H1 (cell line): ENCODE data around the gene TRAF3IP3. TPM values are rescaled to one million over a fixed set of nuclear protein-coding genes. Genes with fewer than 3 reads are reported as not detected.

ENCODE experiments used
- CBX5 ChIP-seq: fragments of 300-800, 300-1000 bp; sonication (generic); IDR thresholded peaks from 2 replicates; pipeline ENCODE4 v1.7.1; 2016; ENCODE audit warnings: antibody characterized with exemption, low read length, low read depth
- CHD7 ChIP-seq: fragments of 300-600 bp; sonication (generic); IDR thresholded peaks from 2 replicates; pipeline ENCODE4 v1.7.1; 2012; ENCODE audit warnings: low read length, moderate library complexity, mild to moderate bottlenecking, inconsistent platforms; ENCODE audit not compliant: insufficient replicate concordance
- E2F6 ChIP-seq: IDR thresholded peaks from 2 replicates; pipeline ENCODE4 v1.6.1; 2012; ENCODE audit warnings: inconsistent platforms
- GABPA ChIP-seq: IDR thresholded peaks from 2 replicates; pipeline ENCODE4 v1.6.1; 2011; ENCODE audit warnings: mild to moderate bottlenecking, low read length, moderate library complexity, borderline replicate concordance; ENCODE audit not compliant: insufficient read depth
- SIRT6 ChIP-seq: IDR thresholded peaks from one replicate; pipeline ENCODE4 v1.7.1; 2012; ENCODE audit warnings: low read length, inconsistent platforms
- TAF1 ChIP-seq: IDR thresholded peaks from 2 replicates; pipeline ENCODE4 v1.6.1; 2011; ENCODE audit warnings: mild to moderate bottlenecking, low read depth, low read length
- TAF7 ChIP-seq: optimal IDR thresholded peaks from 2 replicates; pipeline ENCODE3; 2011; ENCODE audit warnings: low read depth, mild to moderate bottlenecking, inconsistent platforms, low read length, moderate library complexity, borderline replicate concordance
- polyA plus RNA-seq, 7 experiments: library from polyadenylated mRNA; depleted of rRNA in 3 of 7; stranded (reverse) in 5 of 7; unstranded in 2 of 7; fragments of >200 nt in 5 of 7; fragments of 200-250 nt in 2 of 7; gene quantifications; 1 replicate in 5 of 7; 2 replicates in 1 of 7; 4 replicates in 1 of 7; pipeline versions ENCODE4 v1.2.1 to v1.2.3, GENCODE V29; 2011 to 2013; ENCODE audit warnings: missing spikeins in 2 of 7, mixed read lengths in 2 of 7
- total RNA-seq: library from RNA; stranded (reverse); fragmentation: NEBNext Ultra II Directional; extraction: Animal tissue kit (Norgen Biotek cat#: 25700); gene quantifications from 2 replicates; pipeline ENCODE4 v1.2.1, GENCODE V29; 2021

The TRAF3IP3 gene
- total and polyA plus RNA-seq, 2 of the 8 experiments (the other 6 are each of a cell fraction or from before 2014, with no cell fraction given) = not detected

GRCh38 chr1:209741193-209741592 lies 14.7 kb upstream of the TRAF3IP3 start (continued):
- TF ChIP-seq CHD7 = no peak
- no peak for TF ChIP-seq TAF1
- TF ChIP-seq CBX5 = no peak
- no peak for TF ChIP-seq SIRT6
- no peak for TF ChIP-seq TAF7
- no peak for TF ChIP-seq E2F6
- TF ChIP-seq GABPA = no peak
